ENCODE measurements around the gene HCRTR1.

DNA sequence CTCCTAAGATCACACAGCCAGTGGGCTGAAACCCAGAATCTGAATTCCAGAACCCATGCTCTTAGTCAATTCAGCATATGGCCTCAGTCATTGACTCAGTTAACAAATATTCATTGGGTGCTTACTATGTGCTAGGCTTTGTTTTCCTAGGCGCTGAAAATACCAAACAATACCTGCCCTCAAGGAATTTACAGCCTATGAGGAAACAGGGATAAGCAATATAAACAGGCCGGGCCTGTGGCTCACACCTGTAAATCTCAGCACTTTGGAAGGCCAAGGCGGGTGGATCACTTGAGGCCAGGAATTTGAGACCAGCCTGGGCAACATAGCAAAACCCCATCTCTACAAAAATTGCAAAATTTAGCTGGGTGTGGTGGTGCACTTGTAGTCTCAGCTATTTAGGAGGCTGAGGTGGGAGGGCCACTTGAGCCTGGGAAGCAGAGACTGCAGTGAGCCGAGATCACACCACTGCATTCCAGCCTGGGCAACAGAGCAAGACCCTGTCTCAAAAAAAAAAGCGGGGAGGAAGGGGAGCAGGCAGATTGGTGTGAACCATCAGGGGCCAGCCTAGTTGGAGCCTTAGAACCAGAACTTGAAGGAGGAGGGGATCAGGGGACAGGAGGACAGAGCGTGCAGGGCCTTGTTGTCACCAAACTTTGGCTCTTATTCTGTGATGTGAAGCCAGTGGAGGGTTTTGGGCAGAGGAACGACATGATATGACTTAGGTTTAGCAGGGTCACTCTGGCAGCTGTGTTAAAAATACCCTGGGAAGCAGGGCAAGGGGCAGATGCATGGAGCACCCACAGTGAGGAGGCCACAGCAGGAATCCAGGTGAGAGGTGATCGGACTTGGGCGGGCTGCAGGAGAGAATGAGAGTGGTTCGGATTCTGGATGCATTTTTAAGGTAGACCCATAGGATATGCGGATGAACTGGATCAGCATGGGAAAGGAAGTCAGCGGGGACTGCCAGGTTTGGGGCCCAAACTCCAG is 35.4 kb upstream of the HCRTR1 start:
- TF ChIP-seq, protein P1, sequence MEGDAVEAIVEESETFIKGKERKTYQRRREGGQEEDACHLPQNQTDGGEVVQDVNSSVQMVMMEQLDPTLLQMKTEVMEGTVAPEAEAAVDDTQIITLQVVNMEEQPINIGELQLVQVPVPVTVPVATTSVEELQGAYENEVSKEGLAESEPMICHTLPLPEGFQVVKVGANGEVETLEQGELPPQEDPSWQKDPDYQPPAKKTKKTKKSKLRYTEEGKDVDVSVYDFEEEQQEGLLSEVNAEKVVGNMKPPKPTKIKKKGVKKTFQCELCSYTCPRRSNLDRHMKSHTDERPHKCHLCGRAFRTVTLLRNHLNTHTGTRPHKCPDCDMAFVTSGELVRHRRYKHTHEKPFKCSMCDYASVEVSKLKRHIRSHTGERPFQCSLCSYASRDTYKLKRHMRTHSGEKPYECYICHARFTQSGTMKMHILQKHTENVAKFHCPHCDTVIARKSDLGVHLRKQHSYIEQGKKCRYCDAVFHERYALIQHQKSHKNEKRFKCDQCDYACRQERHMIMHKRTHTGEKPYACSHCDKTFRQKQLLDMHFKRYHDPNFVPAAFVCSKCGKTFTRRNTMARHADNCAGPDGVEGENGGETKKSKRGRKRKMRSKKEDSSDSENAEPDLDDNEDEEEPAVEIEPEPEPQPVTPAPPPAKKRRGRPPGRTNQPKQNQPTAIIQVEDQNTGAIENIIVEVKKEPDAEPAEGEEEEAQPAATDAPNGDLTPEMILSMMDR (IDR thresholded peaks at IDR 0.05), result no peak
- TF ChIP-seq POLR2A (IDR thresholded peaks at IDR 0.05), result no peak

All from thyroid gland (tissue), 4 donors.